Measurements from ENCODE around the gene HGF. TPM values are rescaled to one million over a fixed set of nuclear protein-coding genes. Genes with fewer than 3 reads are reported as not detected.

Gene HGF
- total RNA-seq, 1 experiment from 2014 or later, result not detected

GRCh38 chr7:81780914-81781693, 11.3 kb upstream of the HGF start:
- no peaks in the 10 kb centered on the region for H3K4me1 Mint-ChIP-seq (ENCODE audit: low read depth, unreplicated experiment)
- no peaks in the 10 kb centered on the region for H3K9me3 Mint-ChIP-seq (ENCODE audit: unreplicated experiment)
- no peaks in the 10 kb centered on the region for H3K36me3 Mint-ChIP-seq (ENCODE audit: insufficient read depth, unreplicated experiment)
- no peak overlapping the region for H3K4me3 Mint-ChIP-seq (ENCODE audit: unreplicated experiment)
- POLR2A ChIA-PET, result no interaction called here
- no peaks in the 10 kb centered on the region for H3K27me3 Mint-ChIP-seq (ENCODE audit: insufficient read depth, unreplicated experiment)
- Histone ChIP-seq H3K9me3 (no peaks in the 10 kb centered on the region), H3K4me3 (ENCODE audit: low read depth, low read length) (no peak overlapping the region), H3K36me3 (ENCODE audit: control insufficient read depth, insufficient read depth, low read length) (no peaks in the 10 kb centered on the region), H3K27me3 (replicated peaks; ENCODE audit: control insufficient read depth, insufficient read depth, low read length) (no peaks in the 10 kb centered on the region), H3K4me1 (no peaks in the 10 kb centered on the region)
- CTCF ChIA-PET, result no interaction called here
- no peak for TF ChIP-seq CTCF (IDR thresholded peaks at IDR 0.05; ENCODE audit: insufficient read depth in 1 of 2, low read depth in 1 of 2, low read length in 1 of 2, severe bottlenecking in 1 of 2, unreplicated experiment in 1 of 2)
- intact Hi-C loops (cut with micrococcal nuclease; ENCODE audit: unreplicated experiment), result no loop called here
- BruUV-seq (replicated peaks), result no TSS peak
- no peak for DNase-seq
- no peak overlapping the region for H3K27ac Mint-ChIP-seq (ENCODE audit: unreplicated experiment)

GRCh38 chr7:81779706-81780105, 9.9 kb upstream of the HGF start:
- BruUV-seq (replicated peaks), result no TSS peak
- Histone ChIP-seq H3K9me3 (no peaks in the 10 kb centered on the region), H3K36me3 (ENCODE audit: control insufficient read depth, insufficient read depth, low read length) (no peaks in the 10 kb centered on the region)

GRCh38 chr7:81777697-81778096, 7.8 kb upstream of the HGF start:
- Histone ChIP-seq H3K36me3 (ENCODE audit: control insufficient read depth, insufficient read depth, low read length) (no peaks in the 10 kb centered on the region), H3K9me3 (no peaks in the 10 kb centered on the region), H3K4me1 (no peaks in the 10 kb centered on the region), H3K4me3 (ENCODE audit: low read depth, low read length) (no peak overlapping the region), H3K27me3 (replicated peaks; ENCODE audit: control insufficient read depth, insufficient read depth, low read length) (no peaks in the 10 kb centered on the region)
- POLR2A ChIA-PET, result no interaction called here
- no peak for DNase-seq
- H3K4me3 Mint-ChIP-seq (ENCODE audit: unreplicated experiment), result no peak overlapping the region
- CTCF ChIA-PET, result no interaction called here
- intact Hi-C loops (cut with micrococcal nuclease; ENCODE audit: unreplicated experiment), result loop anchor here (1.0 kb wide), 1 partner anchor 278 kb away; no protein-coding TSS in a partner anchor
- no TSS peak for BruUV-seq (replicated peaks)
- H3K9me3 Mint-ChIP-seq (ENCODE audit: unreplicated experiment), result no peaks in the 10 kb centered on the region
- H3K4me1 Mint-ChIP-seq (ENCODE audit: low read depth, unreplicated experiment), result no peaks in the 10 kb centered on the region
- H3K27ac Mint-ChIP-seq (ENCODE audit: unreplicated experiment), result no peak overlapping the region
- H3K36me3 Mint-ChIP-seq (ENCODE audit: insufficient read depth, unreplicated experiment), result no peaks in the 10 kb centered on the region
- TF ChIP-seq CTCF (IDR thresholded peaks at IDR 0.05; ENCODE audit: insufficient read depth in 1 of 2, low read depth in 1 of 2, low read length in 1 of 2, severe bottlenecking in 1 of 2, unreplicated experiment in 1 of 2), result no peak
- H3K27me3 Mint-ChIP-seq (ENCODE audit: insufficient read depth, unreplicated experiment), result peaks cover 6% of the 10 kb centered on the region

More at GRCh38 chr7:81779706-81780105, 9.9 kb upstream of the HGF start:
- H3K27ac Mint-ChIP-seq (ENCODE audit: unreplicated experiment), result no peak overlapping the region
- no peak for DNase-seq
- H3K9me3 Mint-ChIP-seq (ENCODE audit: unreplicated experiment), result no peaks in the 10 kb centered on the region
- Histone ChIP-seq H3K4me3 (ENCODE audit: low read depth, low read length) (no peak overlapping the region), H3K27me3 (replicated peaks; ENCODE audit: control insufficient read depth, insufficient read depth, low read length) (no peaks in the 10 kb centered on the region), H3K4me1 (no peaks in the 10 kb centered on the region)
- H3K27me3 Mint-ChIP-seq (ENCODE audit: insufficient read depth, unreplicated experiment), result peaks cover 4% of the 10 kb centered on the region
- ChIA-PET CTCF (no interaction called here), POLR2A (no interaction called here)
- H3K4me1 Mint-ChIP-seq (ENCODE audit: low read depth, unreplicated experiment), result no peaks in the 10 kb centered on the region
- H3K36me3 Mint-ChIP-seq (ENCODE audit: insufficient read depth, unreplicated experiment), result no peaks in the 10 kb centered on the region
- no peak overlapping the region for H3K4me3 Mint-ChIP-seq (ENCODE audit: unreplicated experiment)
- intact Hi-C loops (cut with micrococcal nuclease; ENCODE audit: unreplicated experiment), result no loop called here
- no peak for TF ChIP-seq CTCF (IDR thresholded peaks at IDR 0.05; ENCODE audit: insufficient read depth in 1 of 2, low read depth in 1 of 2, low read length in 1 of 2, severe bottlenecking in 1 of 2, unreplicated experiment in 1 of 2)

Measured in Caco-2 (cell line).